ENCODE measurements around the gene NHERF2. TPM values are rescaled to one million over a fixed set of nuclear protein-coding genes. Genes with fewer than 3 reads are reported as not detected.

NHERF2 gene
- total RNA-seq, 1 experiment from 2014 or later: 174 TPM

GRCh38 chr16:2038382-2039231, 11.9 kb downstream of the NHERF2 start:
- no peaks in the 10 kb centered on the region for H3K36me3 ChIP-seq (ENCODE audit: control insufficient read depth, insufficient read depth, low read length)
- POLR2A ChIA-PET: no interaction called here
- H3K4me1 ChIP-seq (ENCODE audit: control insufficient read depth, insufficient read depth, low read length): peaks cover 72% of the 10 kb centered on the region
- TF ChIP-seq CTCF (IDR thresholded peaks at IDR 0.05) (no peak), TCF7L2 (IDR thresholded peaks at IDR 0.05; ENCODE audit: low read depth, low read length) (no peak), SIN3A (IDR thresholded peaks at IDR 0.05; ENCODE audit: borderline replicate concordance, insufficient read depth, low read depth, low read length) (no peak), REST (IDR thresholded peaks at IDR 0.05; ENCODE audit: insufficient read depth in 1 of 2, low read depth in 2 of 2, low read length in 1 of 2) (no peak), POLR2AphosphoS5 (IDR thresholded peaks at IDR 0.05; ENCODE audit: low read depth, low read length) (no peak; the same call in 1 of the 2 replicates)
- no peaks in the 10 kb centered on the region for H3K27me3 ChIP-seq (ENCODE audit: control insufficient read depth, insufficient read depth, low read length)
- ATAC-seq (no peak), DNase-seq (ENCODE audit: low read depth, low spot score) (no peak)
- no peak overlapping the region for H3K4me3 ChIP-seq (ENCODE audit: low read depth in 2 of 2, low read length in 2 of 2)
- intact Hi-C loops (cut with micrococcal nuclease; ENCODE audit: unreplicated experiment) (no loop called here), in situ Hi-C loops (cut with HindIII; ENCODE audit: low pct_unique_long_range_greater_than_20kb, low sequenced_read_pairs) (no loop called here)
- H3K27ac ChIP-seq (ENCODE audit: low read length): peak overlapping the region; percentile 82
- no peaks in the 10 kb centered on the region for H3K9me3 ChIP-seq (ENCODE audit: control insufficient read depth, insufficient read depth, low read depth, low read length)
- CTCF ChIA-PET: interaction anchor here (0.6 kb wide), 1 partner anchor 19 kb away, joined by 3 read pairs; the partner anchor contains the start of gene NPW
- BruUV-seq (replicated peaks): no TSS peak

- in situ Hi-C loops (cut with HindIII; ENCODE audit: low pct_unique_long_range_greater_than_20kb, low sequenced_read_pairs) (no loop called here), intact Hi-C loops (cut with micrococcal nuclease; ENCODE audit: unreplicated experiment) (no loop called here)
- peak overlapping the region; percentile 82 for H3K27ac ChIP-seq (ENCODE audit: low read length)
- H3K36me3 ChIP-seq (ENCODE audit: control insufficient read depth, insufficient read depth, low read length): no peaks in the 10 kb centered on the region
- no peak overlapping the region for H3K4me3 ChIP-seq (ENCODE audit: low read depth in 2 of 2, low read length in 2 of 2)
- no peaks in the 10 kb centered on the region for H3K27me3 ChIP-seq (ENCODE audit: control insufficient read depth, insufficient read depth, low read length)
- H3K4me1 ChIP-seq (ENCODE audit: control insufficient read depth, insufficient read depth, low read length): peaks cover 70% of the 10 kb centered on the region
- DNase-seq (ENCODE audit: low read depth, low spot score): no peak
- ChIA-PET CTCF (interaction anchor here (0.7 kb wide), 1 partner anchor 270 kb away, joined by 3 read pairs; no protein-coding TSS in a partner anchor), POLR2A (interaction anchor here (0.9 kb wide), 1 partner anchor 113 kb away, joined by 8 read pairs; no protein-coding TSS in a partner anchor)
- TF ChIP-seq TCF7L2 (IDR thresholded peaks at IDR 0.05; ENCODE audit: low read depth, low read length) (peak; percentile 34; the same call in 1 of the 2 replicates), POLR2AphosphoS5 (IDR thresholded peaks at IDR 0.05; ENCODE audit: low read depth, low read length) (peak; percentile 63; the same call in 1 of the 2 replicates), REST (IDR thresholded peaks at IDR 0.05; ENCODE audit: insufficient read depth in 1 of 2, low read depth in 2 of 2, low read length in 1 of 2) (no peak)
- peak; percentile 24 for ATAC-seq
- H3K9me3 ChIP-seq (ENCODE audit: control insufficient read depth, insufficient read depth, low read depth, low read length): no peaks in the 10 kb centered on the region
- no TSS peak for BruUV-seq (replicated peaks)
Measured at GRCh38 chr16:2039274-2040031, 12.8 kb downstream of the NHERF2 start.

Measured in Panc1 (cell line).